ENCODE results near the gene EMX1. TPM values are rescaled to one million over a fixed set of nuclear protein-coding genes. Genes with fewer than 3 reads are reported as not detected.
A peak's percentile ranks its signal among the peaks of the same experiment; 100 is the strongest.

Gene EMX1
- total RNA-seq, 1 donor from 2014 or later: not detected

GRCh38 chr2:72920318-72921087 lies 3.2 kb downstream of the EMX1 start:
- ATAC-seq (no peak), DNase-seq (no peak)
- no peak overlapping the region for H3K27ac ChIP-seq
- intact Hi-C loops (cut with DNase I): no loop called here
- peaks cover 99% of the 10 kb centered on the region for H3K27me3 ChIP-seq
- H3K4me3 ChIP-seq: peak overlapping the region; percentile 19
- no peak for TF ChIP-seq CTCF (IDR thresholded peaks at IDR 0.05)
- H3K36me3 ChIP-seq: no peaks in the 10 kb centered on the region
- peaks cover 53% of the 10 kb centered on the region for H3K4me1 ChIP-seq
- H3K9me3 ChIP-seq: no peaks in the 10 kb centered on the region

GRCh38 chr2:72921088-72921851 lies 4.0 kb downstream of the EMX1 start:
- no peaks in the 10 kb centered on the region for H3K36me3 ChIP-seq
- intact Hi-C loops (cut with DNase I): no loop called here
- DNase-seq (no peak), ATAC-seq (no peak)
- TF ChIP-seq CTCF (IDR thresholded peaks at IDR 0.05): no peak
- peaks cover 98% of the 10 kb centered on the region for H3K27me3 ChIP-seq
- no peaks in the 10 kb centered on the region for H3K9me3 ChIP-seq
- H3K4me1 ChIP-seq: peaks cover 46% of the 10 kb centered on the region
- no peak overlapping the region for H3K4me3 ChIP-seq
- no peak overlapping the region for H3K27ac ChIP-seq

GRCh38 chr2:72921853-72922252 lies 4.5 kb downstream of the EMX1 start:
- H3K9me3 ChIP-seq: no peaks in the 10 kb centered on the region
- H3K27me3 ChIP-seq: peaks cover 98% of the 10 kb centered on the region
- H3K4me1 ChIP-seq: peaks cover 40% of the 10 kb centered on the region
- intact Hi-C loops (cut with DNase I): no loop called here
- DNase-seq: no peak
- TF ChIP-seq CTCF (IDR thresholded peaks at IDR 0.05): no peak
- H3K27ac ChIP-seq: no peak overlapping the region
- no peaks in the 10 kb centered on the region for H3K36me3 ChIP-seq
- no peak for ATAC-seq
- no peak overlapping the region for H3K4me3 ChIP-seq

- Histone ChIP-seq H3K27ac (no peak overlapping the region), H3K36me3 (no peaks in the 10 kb centered on the region), H3K4me3 (no peak overlapping the region), H3K27me3 (peaks cover 98% of the 10 kb centered on the region), H3K9me3 (no peaks in the 10 kb centered on the region), H3K4me1 (peaks cover 23% of the 10 kb centered on the region)
- intact Hi-C loops (cut with DNase I): no loop called here
- ATAC-seq: peak; percentile 4
- peak; percentile 64 for DNase-seq
- no peak for TF ChIP-seq CTCF (IDR thresholded peaks at IDR 0.05)
These were observed 6.6 kb downstream of the EMX1 start for GRCh38 chr2:72923833-72924352.

- peak; percentile 6 for ATAC-seq
These were observed 7.3 kb downstream of the EMX1 start for GRCh38 chr2:72924353-72925240.

More at GRCh38 chr2:72924353-72925240, 7.3 kb downstream of the EMX1 start:
- H3K9me3 ChIP-seq: no peaks in the 10 kb centered on the region
- peaks cover 98% of the 10 kb centered on the region for H3K27me3 ChIP-seq
- H3K4me3 ChIP-seq: no peak overlapping the region
- peaks cover 23% of the 10 kb centered on the region for H3K4me1 ChIP-seq
- intact Hi-C loops (cut with DNase I): no loop called here
- TF ChIP-seq CTCF (IDR thresholded peaks at IDR 0.05): no peak
- peak; percentile 64 for DNase-seq
- no peaks in the 10 kb centered on the region for H3K36me3 ChIP-seq
- H3K27ac ChIP-seq: no peak overlapping the region
